ENCODE measurements around the gene OR4D10. TPM values are rescaled to one million over a fixed set of nuclear protein-coding genes. Genes with fewer than 3 reads are reported as not detected.

Gene OR4D10
- total RNA-seq, 1 donor, result not detected

DNA sequence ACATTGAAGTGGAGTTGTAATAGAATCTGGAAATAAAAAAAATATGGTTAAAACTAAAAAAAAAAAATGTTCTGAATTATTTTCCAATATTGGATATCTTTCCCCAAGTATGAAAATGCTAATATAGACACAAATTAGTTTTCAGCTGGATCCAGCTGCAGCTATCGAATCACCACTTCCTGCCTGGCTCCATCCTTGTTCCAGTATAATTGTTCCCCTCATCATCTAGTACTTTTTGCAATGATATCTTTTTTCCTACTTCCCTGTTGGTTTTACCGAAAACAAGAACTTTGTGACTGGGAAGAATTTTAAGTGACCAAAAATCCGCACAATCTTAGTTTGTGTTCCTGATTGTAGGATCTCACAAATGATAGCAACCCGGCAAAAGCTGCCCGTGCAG, 47.6 kb downstream of the OR4D10 start:
- no peak for DNase-seq (ENCODE audit: low read depth in 2 of 3, low spot score in 2 of 3)

DNA sequence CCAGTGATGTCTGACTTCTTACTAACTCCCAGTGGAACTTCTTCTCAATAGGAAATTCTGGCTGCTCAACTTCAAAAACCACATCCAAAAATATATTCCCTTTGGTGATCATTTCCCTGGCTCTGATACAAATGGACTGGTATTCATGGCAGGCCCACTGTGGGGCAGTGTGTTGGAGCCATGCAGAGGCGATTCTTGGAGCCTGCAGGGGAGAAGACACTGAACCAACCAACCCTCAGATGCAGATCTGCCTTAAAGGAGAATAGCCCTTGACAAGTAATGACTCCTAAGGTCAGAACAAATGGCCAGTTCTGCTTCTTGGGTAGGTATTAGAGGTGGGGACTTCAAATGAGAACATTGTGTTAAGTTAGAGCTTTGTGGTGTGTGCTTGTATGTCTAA, 50.4 kb downstream of the OR4D10 start:
- no peak for DNase-seq (ENCODE audit: low read depth in 2 of 3, low spot score in 2 of 3)

GRCh38 chr11:59528711-59529110, 55.6 kb downstream of the OR4D10 start:
- no peak for DNase-seq (ENCODE audit: low read depth in 2 of 3, low spot score in 2 of 3)

Other genes starting within 250 kb of the OR4D10 start
- gene OR5AN1, start 114.4 kb upstream of the OR4D10 start, total RNA-seq, result not detected
- under 0.01 TPM for gene OR5A2, start 46.9 kb upstream of the OR4D10 start, total RNA-seq
- under 0.01 TPM for gene OR5A1, start 36.8 kb upstream of the OR4D10 start, total RNA-seq
- not detected for gene OR4D6, start 16.4 kb upstream of the OR4D10 start, total RNA-seq
- not detected for gene OR4D11, start 30.3 kb downstream of the OR4D10 start, total RNA-seq
- under 0.01 TPM for gene OR4D9, start 38.2 kb downstream of the OR4D10 start, total RNA-seq
- gene OSBP, start 142.5 kb downstream of the OR4D10 start, total RNA-seq, result 23.7 TPM
- gene PATL1, start 195.7 kb downstream of the OR4D10 start, total RNA-seq, result 8.3 TPM
- not detected for gene OR10V1, start 240.5 kb downstream of the OR4D10 start, total RNA-seq